Activated effector memory CD4-positive, alpha-beta T cell treated with Interleukin-2 at 50 U/mL for 16 hours (primary cell): Measurements from ENCODE around the gene CGB7.
"Not testable (repeated sequence)": the region's sequence is repeated elsewhere in the genome, so short reads cannot be mapped to it uniquely, and the experiment has no call there.

Source experiments
- DNase-seq: peaks from one replicate; pipeline ENCODE4 v3.0.0-alpha.2; 2020

The CGB7 gene

GRCh38 chr19:49039736-49040135, 17.8 kb downstream of the CGB7 start:
- not testable (repeated sequence) for DNase-seq

DNA sequence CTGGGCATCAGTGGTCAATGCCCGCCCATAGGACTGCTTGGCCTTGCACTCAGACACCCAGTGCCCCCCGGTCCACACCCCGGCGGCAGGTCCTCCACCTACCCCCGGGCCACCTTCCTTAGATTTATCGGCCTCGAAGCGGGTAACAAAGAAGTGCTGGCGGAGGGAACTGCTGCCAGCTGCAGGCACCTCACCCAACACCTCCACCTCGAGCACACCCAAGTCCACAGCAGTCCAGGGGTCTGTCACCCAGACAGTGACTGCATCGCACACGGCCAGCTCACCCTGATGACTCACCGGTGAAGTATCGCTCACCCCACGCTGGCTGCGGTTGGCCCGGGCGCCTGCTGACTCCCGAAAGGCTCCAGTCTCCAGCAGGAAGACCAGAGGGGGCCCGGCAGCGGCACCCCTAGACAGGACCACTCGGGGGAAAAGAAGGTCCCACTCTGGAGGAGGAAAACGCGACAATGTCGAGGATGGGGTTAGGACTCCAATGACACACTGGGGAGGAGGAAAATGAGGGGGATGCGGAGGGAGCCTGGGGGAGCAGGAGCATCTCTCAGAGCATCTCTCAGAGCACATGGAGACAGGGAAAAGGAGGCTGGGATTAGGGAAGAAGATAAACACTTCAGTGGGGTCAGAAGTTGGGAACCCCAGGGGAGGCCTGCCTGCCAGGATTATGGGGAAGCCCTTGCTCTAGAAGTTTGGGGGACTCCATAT, 18.8 kb downstream of the CGB7 start:
- not testable (repeated sequence) for DNase-seq

GRCh38 chr19:49038111-49038510, 19.4 kb downstream of the CGB7 start:
- not testable (repeated sequence) for DNase-seq

DNA sequence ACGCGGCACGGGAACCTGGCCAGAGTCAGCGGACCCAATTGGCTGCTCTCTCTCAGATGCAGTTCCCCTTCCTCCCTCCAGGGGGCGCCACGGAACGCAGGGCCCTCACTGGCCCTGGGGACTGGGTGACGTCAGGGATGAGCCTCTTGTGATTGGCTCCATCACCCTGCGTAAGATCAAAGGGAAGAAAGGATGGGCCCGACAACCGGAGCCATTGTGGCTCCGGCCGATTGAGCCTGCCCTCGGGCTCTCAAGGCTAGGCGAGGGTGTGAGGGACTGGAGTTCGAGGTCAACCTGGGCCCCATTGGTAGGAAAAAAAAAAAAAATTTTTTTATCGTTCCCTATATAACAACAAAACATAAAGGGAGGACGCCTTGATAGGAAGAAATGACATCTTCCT, 20.7 kb downstream of the CGB7 start, which contains the start of gene CGB1:
Gene CGB1, minus strand, starts transcription at position 81 of the 400 bp plus-strand sequence. CDS start 184 bp downstream, outside the sequence.
- DNase-seq, result not testable (repeated sequence)

DNA sequence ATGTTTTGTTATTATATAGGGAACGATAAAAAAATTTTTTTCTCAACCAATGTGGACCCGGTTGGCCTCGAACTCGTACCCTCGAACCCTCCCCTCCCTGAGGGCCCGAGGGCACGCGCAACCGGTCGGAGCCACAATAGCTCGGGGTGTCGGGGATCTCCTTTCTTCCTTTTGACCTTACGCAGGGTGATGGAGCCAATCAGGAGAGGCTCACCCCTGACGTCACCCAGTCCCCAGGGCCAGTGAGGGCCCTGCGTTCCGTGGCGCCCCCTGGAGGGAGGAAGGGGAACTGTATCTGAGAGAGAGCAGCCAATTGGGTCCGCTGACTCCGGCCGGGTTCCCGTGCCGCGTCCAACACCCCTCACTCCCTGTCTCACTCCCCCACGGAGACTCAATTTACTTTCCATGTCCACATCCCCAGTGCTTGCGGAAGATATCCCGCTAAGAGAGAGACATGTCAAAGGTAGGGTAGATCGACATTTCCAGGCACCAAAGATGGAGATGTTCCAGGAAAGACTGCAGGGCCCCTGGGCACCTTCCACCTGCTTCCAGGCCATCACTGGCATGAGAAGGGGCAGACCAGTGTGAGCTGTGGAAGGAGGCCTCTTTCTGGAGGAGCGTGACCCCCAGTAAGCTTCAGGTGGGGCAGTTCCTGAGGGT, 25.8 kb downstream of the CGB7 start, which contains the start of gene CGB2:
Gene CGB2, plus strand, starts transcription at position 249 of the 660 bp plus-strand sequence. Its CDS starts 206 bp downstream, at position 455.
- DNase-seq, result not testable (repeated sequence)

DNA sequence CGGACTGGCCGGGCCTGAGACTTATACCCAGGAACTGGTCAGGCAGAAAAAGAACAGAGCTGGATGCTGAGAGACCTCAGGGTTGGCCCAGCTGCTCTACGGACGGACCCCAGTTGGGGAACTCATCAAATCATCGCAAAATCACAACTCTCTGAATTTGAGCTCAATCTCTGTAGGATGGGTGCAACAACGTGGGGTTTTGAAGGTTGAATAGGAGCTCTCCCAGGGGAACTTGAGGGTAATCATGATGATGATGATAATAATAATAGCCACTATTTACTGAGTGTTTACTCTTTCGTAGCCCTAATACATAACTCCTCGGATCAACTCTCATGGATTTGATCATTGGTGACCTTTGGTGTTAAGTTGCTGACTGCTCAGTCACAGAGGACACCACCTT, 27.2 kb downstream of the CGB7 start:
- not testable (repeated sequence) for DNase-seq

DNA sequence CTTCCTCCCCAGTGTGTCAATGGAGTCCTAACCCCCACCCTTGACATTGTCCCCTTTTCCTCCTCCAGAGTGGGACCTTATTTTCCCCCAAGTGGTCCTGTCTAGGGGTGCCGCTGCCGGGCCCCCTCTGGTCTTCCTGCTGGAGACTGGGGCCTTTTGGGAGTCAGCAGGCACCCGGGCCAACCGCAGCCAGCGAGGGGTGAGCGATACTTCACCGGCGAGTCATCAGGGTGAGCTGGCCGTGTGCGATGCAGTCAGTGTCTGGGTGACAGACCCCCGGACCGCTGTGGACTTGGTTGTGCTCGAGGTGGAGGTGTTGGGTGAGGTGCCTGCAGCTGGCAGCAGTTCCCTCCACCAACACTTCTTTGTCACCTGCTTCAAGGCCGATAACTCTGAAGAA, 27.8 kb downstream of the CGB7 start:
- not testable (repeated sequence) for DNase-seq

DNA sequence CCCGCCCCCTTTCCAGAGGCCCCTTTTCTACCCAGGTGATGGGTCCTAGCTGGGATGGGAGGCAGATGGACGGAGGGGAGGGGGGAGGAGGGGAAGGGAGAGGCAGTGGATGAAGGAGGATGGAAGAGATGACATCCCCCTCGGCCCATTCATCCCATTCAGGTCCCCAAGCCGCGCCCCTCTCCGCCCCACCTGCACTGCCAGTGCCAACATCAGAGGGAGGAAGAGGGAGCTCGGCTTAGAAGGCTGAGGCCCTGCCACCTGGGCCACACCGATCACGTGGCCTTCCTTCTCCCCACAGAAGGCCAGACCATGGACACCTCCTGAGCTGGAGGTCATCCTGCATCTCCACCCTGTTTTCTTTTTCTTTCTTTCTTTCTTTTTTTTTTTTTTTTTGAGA, 28.9 kb downstream of the CGB7 start:
- DNase-seq, result not testable (repeated sequence)

GRCh38 chr19:49025599-49025998, 31.9 kb downstream of the CGB7 start:
- not testable (repeated sequence) for DNase-seq

DNA sequence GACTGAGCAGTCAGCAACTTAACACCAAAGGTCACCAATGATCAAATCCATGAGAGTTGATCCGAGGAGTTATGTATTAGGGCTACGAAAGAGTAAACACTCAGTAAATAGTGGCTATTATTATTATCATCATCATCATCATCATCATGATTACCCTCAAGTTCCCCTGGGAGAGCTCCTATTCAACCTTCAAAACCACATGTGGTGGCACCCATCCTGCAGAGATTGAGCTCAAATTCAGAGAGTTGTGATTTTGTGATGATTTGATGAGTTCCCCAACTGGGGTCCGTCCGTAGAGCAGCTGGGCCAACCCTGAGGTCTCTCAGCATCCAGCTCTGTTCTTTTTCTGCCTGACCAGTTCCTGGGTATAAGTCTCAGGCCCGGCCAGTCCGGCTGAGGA, 32.5 kb downstream of the CGB7 start:
- not testable (repeated sequence) for DNase-seq

DNA sequence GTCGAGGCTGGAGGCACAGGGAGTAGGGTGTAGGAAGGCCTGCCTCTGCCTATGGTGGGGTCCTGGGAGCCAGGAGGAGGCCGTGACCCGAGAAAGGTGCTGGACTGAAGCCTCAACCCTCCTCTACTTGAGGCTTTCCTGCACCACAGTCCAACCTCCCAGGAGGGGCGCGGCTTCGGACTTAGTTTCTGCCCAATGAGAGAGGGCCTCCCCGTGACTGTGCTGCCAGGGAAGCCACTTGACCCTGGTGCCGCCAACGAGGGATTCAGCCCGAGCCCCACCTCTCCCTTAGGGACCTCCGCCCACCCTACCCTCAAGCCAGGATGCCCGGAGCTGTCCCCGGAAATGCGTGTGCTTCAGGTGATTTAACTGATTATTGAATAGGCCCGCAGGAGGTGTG, 33.3 kb downstream of the CGB7 start, which contains the start of gene CGB3:
Gene CGB3, minus strand, starts transcription at position 101 of the 400 bp plus-strand sequence. CDS start 362 bp downstream, outside the sequence.
- not testable (repeated sequence) for DNase-seq

DNA sequence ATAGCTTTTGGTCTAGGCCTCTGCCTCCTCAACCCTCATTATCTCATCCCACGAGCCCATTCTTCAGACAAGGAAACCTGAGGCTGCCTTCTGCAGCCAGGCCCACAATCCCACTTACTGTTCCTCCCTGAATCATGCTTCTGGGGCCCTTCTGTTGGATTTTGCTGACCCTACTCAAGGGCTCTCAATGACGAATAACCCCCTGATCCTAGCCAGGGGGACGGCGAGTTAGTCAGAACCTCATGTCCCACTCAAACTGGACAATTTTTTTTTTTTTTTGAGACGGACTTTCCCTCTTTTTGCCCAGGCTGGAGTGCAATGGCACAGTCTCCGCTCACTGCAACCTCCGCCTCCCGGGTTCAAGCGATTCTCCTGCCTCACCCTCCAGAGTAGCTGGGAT, 35.4 kb downstream of the CGB7 start:
- DNase-seq, result no peak

GRCh38 chr19:49020931-49021895, 36.3 kb downstream of the CGB7 start:
- no peak for DNase-seq

DNA sequence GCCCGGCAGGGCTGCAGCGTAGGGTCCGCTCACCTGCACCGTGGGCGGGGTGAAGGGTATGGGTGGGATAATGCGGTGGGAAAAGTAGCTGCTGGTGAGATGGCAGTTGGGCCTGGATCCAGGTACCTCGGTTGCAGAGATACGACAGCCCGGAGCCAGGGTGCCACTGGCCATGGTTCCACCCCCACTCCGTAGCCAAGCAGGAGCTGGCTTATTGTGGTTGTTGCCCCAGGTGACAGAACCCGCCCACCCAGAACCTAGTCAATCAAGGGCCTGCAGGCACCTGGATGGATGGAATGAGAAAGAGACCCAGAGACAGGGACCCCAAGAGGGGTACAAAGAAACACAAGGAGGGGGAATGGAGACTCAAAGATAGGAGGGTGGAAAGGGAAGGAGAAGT, 37.2 kb downstream of the CGB7 start:
- DNase-seq, result no peak

DNA sequence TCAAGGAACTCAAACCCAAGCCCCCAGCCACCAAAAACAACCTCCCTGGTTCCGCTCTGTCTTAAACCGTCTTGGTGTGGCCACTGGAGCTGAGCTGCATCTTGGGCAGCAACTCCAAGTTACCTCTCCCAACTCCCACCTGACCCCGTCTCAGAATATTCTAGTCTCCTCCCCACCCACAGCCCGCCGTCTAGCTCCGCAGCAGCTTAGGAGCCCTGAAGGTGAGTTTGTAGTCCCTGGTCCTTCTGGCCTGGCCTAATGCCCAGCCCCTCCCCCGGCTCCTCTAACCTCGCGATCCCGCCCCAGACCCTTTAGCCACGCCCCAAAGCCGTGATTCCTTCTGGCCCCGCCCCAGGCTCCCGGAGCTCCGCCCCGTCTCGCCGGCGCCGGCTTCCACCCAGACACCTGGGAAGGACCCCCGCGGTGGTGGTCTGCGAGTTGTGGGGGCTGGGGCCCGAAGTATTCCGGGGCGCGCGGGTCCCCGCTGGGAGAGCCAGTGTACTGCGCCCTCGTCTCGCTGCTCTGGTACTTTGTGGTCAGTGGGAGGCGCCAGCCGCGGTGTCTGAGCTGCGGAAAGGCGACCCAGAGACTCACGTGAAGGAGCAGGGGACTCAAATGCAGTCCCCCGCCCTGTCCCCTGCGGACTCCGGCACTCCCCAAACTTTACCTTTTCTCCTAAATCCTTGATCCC, 38.2 kb downstream of the CGB7 start:
- peak; percentile 46 for DNase-seq

- DNase-seq, result not testable (repeated sequence)
These were observed 38.9 kb downstream of the CGB7 start for GRCh38 chr19:49018388-49019241.

GRCh38 chr19:49017666-49018351, 39.7 kb downstream of the CGB7 start:
- DNase-seq, result peak; percentile 57

DNA sequence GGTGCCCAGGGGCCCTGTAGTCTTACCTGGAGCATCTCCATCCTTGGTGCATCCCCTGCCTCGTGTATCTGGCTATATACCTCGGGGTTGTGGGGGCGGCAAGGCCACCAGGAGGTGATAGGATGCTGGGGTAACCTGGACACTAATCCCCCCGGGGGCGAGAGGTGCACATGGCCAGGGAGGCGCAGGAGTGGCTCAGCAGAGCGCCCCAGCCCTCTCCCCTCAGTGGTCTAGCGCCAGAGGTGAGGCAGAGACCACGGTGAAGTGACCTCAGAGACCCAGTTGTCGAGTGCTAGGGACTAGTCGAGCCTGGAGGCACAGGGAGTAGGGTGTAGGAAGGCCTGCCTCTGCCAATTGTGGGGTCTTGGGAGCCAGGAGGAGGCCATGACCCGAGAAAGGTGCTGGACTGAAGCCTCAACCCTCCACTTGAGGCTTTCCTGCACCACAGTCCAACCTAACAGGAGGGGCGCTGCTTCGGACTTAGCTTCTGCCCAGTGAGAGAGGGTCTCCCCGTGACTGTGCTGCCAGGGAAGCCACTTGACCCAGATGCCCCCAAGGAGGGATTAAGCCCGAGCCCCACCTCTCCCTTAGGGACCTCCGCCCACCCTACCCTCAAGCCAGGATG, 40.4 kb downstream of the CGB7 start, which contains the start of gene LHB:
Gene LHB, minus strand, starts transcription at position 51 of the 625 bp plus-strand sequence. Its CDS starts 10 bp downstream, at position 41.
- DNase-seq, result no peak

- no peak for DNase-seq
These were observed 41.3 kb downstream of the CGB7 start for GRCh38 chr19:49016067-49016839.
